OCI-LY7 (cell line): ENCODE results near the gene MTFR2. TPM values are rescaled to one million over a fixed set of nuclear protein-coding genes. Genes with fewer than 3 reads are reported as not detected.

Experiments
- BruUV-seq: library from RNA; stranded (reverse); fragments of 400-500 nt; replicated peaks from 2 replicates; lab custom pipeline; 2021; lab: Mats Ljungman, UMichigan
- CTCF ChIA-PET: fragments of 300-600 bp; sonication (Branson Sonifier 250); formaldehyde crosslinking; loops from one replicate; lab custom pipeline; 2022; ENCODE audit warnings: antibody characterized with exemption; ENCODE audit not compliant: unreplicated experiment; lab: Charles Lee
- POLR2A ChIA-PET: fragments of 300-600 bp; sonication (Branson Sonifier 250); formaldehyde crosslinking; loops from one replicate; lab custom pipeline; 2022; ENCODE audit warnings: antibody characterized with exemption; lab: Charles Lee
- DNase-seq: peaks from one replicate; pipeline ENCODE4 v3.0.0-alpha.2; 2015; ENCODE audit warnings: low spot score
- H2AFZ ChIP-seq: fragments of 200-600 bp; sonication (generic), shearing (Covaris generic); 2 replicates; pipeline ENCODE4 v1.6.1; 2014; ENCODE audit warnings: mild to moderate bottlenecking, antibody characterized with exemption, low read length, moderate library complexity
- H3K27ac ChIP-seq: fragments of 200-600 bp; sonication (generic); 2 replicates; pipeline ENCODE4 v1.5.1; 2014; ENCODE audit warnings: mixed run types, low read depth, mild to moderate bottlenecking, moderate library complexity, low read length, inconsistent platforms; ENCODE audit not compliant: poor library complexity, severe bottlenecking
- H3K36me3 ChIP-seq: fragments of 200-600 bp; sonication (generic); 2 replicates; pipeline ENCODE4 v1.6.1; 2014; ENCODE audit warnings: mild to moderate bottlenecking, antibody characterized with exemption, low read length, moderate library complexity, mixed read lengths; ENCODE audit not compliant: insufficient read depth
- H3K4me1 ChIP-seq: fragments of 200-600 bp; sonication (generic); 2 replicates; pipeline ENCODE4 v1.5.1; 2014; ENCODE audit warnings: mild to moderate bottlenecking, low read length; ENCODE audit not compliant: insufficient read depth, poor library complexity, severe bottlenecking
- H3K4me2 ChIP-seq: fragments of 200-600 bp; sonication (generic); 2 replicates; pipeline ENCODE4 v1.6.1; 2014; ENCODE audit warnings: mild to moderate bottlenecking, low read length
- H3K4me3 ChIP-seq: fragments of 200-600 bp; sonication (generic); 2 replicates; pipeline ENCODE4 v1.5.1; 2014; ENCODE audit warnings: mild to moderate bottlenecking, low read depth, low read length; ENCODE audit not compliant: poor library complexity, severe bottlenecking
- H3K79me2 ChIP-seq: fragments of 200-600 bp; sonication (generic); 2 replicates; pipeline ENCODE4 v1.6.1; 2016; ENCODE audit warnings: low read depth, mild to moderate bottlenecking, low read length, moderate library complexity, mixed read lengths; ENCODE audit not compliant: insufficient read depth
- H3K9me2 ChIP-seq: fragments of 200-600 bp; sonication (generic); 2 replicates; pipeline ENCODE4 v1.6.1; 2016; ENCODE audit warnings: mild to moderate bottlenecking, low read length, mixed read lengths; ENCODE audit not compliant: insufficient read depth
- H3K9me3 ChIP-seq: fragments of 200-600 bp; sonication (generic); 2 replicates; pipeline ENCODE4 v1.6.1; 2014; ENCODE audit warnings: mild to moderate bottlenecking, mixed run types, low read length, mixed read lengths
- H4K20me1 ChIP-seq: fragments of 200-600 bp; sonication (generic); 2 replicates; pipeline ENCODE4 v1.6.1; 2014; ENCODE audit warnings: mild to moderate bottlenecking, antibody characterized with exemption, low read length, moderate library complexity, mixed read lengths; ENCODE audit not compliant: insufficient read depth
- EZH2phosphoT487 ChIP-seq: fragments of 200-600 bp; sonication (generic); IDR thresholded peaks from 2 replicates; pipeline ENCODE4 v1.6.1; 2018; ENCODE audit warnings: low read depth, borderline replicate concordance, mild to moderate bottlenecking, mixed run types, antibody characterized with exemption, low read length, moderate library complexity, mixed read lengths
- intact Hi-C: fragments of 100-400 bp; cut with micrococcal nuclease; formaldehyde crosslinking; loops from one replicate; pipeline ENCODE4 v1.10.0; 2022; ENCODE audit not compliant: unreplicated experiment
- total RNA-seq, 2 experiments: library from RNA; depleted of rRNA in 1 of 2; stranded (reverse); fragments of >200 nt in 1 of 2; shearing (Covaris generic) in 1 of 2; gene quantifications; 2 replicates each; pipeline ENCODE4 v1.2.3, GENCODE V29; 2014 to 2022
- TF ChIP-seq, protein P1 (sequence below): fragments of 200-600 bp; sonication (generic); conservative IDR thresholded peaks from 2 replicates; pipeline ENCODE4 v1.5.1; 2014; ENCODE audit warnings: mild to moderate bottlenecking, antibody characterized with exemption, low read length, moderate library complexity, mixed read lengths

The MTFR2 gene
- total RNA-seq, 2 experiments from 2014 or later: 9.3 to 32.9 TPM

DNA sequence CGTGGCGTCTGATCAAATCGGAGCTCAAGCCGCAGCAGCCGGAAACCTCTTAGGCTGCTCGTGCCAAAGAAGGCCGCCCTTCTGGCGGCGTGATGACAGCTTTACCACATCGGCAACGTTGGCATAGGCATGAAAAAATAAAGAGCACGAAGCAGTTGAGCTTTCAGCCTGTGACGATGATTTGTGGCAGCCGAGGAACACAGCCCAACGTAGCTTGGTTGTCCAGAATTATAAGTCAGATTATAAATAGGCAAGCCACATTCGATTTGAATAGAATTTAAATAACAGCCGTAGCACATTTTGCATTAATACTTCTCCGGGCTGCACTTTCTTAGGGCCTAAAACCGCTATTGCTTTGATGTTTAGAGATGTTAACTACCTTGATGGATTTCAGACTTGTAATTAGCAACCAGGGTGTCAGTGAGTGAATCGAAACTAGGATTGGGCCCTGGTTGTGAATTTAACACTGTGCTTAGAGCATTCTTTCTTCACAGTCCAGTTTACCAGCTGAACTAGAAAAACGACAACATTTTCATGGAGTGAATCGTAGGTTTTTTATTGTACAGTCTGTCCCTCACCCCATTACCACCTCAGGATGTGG is 40.4 kb upstream of the MTFR2 start:
- DNase-seq: peak; percentile 86
- peaks cover 43% of the 10 kb centered on the region for H3K79me2 ChIP-seq
- POLR2A ChIA-PET: interaction anchor here (0.6 to 5.1 kb wide), 17 partner anchors 9 to 825 kb away, joined by 3 to 99 read pairs (median 5); partner anchors contain the start of genes AHI1, MAP3K5 and MTFR2
- peak overlapping the region; percentile 97 for H3K27ac ChIP-seq
- H3K4me2 ChIP-seq: peak overlapping the region; percentile 95
- H4K20me1 ChIP-seq: peaks cover 24% of the 10 kb centered on the region
- CTCF ChIA-PET: interaction anchor here (1.1 kb wide), 1 partner anchor 64 kb away, joined by 3 read pairs; no protein-coding TSS in a partner anchor
- TF ChIP-seq, protein P1, sequence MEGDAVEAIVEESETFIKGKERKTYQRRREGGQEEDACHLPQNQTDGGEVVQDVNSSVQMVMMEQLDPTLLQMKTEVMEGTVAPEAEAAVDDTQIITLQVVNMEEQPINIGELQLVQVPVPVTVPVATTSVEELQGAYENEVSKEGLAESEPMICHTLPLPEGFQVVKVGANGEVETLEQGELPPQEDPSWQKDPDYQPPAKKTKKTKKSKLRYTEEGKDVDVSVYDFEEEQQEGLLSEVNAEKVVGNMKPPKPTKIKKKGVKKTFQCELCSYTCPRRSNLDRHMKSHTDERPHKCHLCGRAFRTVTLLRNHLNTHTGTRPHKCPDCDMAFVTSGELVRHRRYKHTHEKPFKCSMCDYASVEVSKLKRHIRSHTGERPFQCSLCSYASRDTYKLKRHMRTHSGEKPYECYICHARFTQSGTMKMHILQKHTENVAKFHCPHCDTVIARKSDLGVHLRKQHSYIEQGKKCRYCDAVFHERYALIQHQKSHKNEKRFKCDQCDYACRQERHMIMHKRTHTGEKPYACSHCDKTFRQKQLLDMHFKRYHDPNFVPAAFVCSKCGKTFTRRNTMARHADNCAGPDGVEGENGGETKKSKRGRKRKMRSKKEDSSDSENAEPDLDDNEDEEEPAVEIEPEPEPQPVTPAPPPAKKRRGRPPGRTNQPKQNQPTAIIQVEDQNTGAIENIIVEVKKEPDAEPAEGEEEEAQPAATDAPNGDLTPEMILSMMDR: no peak
- TF ChIP-seq EZH2phosphoT487: no peak
- no peaks in the 10 kb centered on the region for H3K9me3 ChIP-seq
- peak overlapping the region; percentile 77; the same call in 1 of the 2 replicates for H2AFZ ChIP-seq
- peak overlapping the region; percentile 88 for H3K4me3 ChIP-seq
- intact Hi-C loops: no loop called here
- peaks cover 34% of the 10 kb centered on the region for H3K4me1 ChIP-seq
- H3K36me3 ChIP-seq: peaks cover 34% of the 10 kb centered on the region
- no TSS peak for BruUV-seq
- H3K9me2 ChIP-seq: no peaks in the 10 kb centered on the region

DNA sequence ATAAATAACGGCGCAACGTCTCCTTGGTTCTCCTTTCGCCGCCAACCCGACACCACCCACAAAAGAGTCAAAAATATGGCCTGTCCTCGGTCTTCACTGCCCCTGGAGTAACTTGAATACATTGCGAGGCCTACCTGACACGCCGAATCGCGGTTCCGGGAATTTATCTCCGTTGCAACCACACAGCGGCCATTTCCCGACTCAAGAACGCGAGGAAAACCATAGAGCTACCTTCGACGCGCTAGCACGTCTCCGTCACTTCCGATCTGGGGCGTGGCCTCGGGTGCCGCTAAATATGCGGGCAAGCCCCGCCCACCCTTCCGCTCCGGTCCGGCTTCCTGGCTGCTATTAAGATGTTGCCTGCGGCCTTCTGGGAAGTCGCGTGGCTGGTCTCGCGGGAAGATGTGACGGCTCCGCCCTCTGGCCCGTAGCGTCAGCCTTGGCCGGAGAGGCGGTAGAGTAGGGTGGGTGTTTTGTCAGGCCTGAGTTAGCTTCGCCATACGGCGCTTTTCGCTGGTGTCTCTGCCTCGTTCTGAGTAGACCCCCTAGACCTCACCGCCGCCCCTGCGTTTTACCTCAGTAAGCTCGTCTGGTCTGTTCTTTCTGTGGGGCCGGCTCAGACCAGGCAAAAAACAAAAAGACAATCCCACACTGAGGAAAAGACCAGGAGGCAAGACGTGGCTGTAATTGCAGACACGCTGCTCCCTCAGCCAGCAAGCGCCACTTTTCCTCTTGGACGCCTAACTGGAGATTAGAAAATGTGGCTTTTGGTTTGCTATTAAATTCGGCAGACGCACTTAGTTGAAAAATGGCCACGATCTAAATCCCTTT is 39.7 kb upstream of the MTFR2 start, which contains the start of gene BCLAF1:
TSS of gene BCLAF1 (minus strand) at position 268 of the 831 bp plus-strand sequence. CDS start 9,980 bp downstream, outside the sequence.
- Histone ChIP-seq H2AFZ (peak within 1 kb of the TSS; percentile 77; the same call in 1 of the 2 replicates), H3K9me3 (no peaks in the 10 kb centered on the region), H3K4me1 (peaks cover 42% of the 10 kb centered on the region), H3K36me3 (peaks cover 41% of the 10 kb centered on the region), H4K20me1 (peaks cover 31% of the 10 kb centered on the region), H3K27ac (peak within 1 kb of the TSS; percentile 97), H3K4me2 (peak within 1 kb of the TSS; percentile 95), H3K79me2 (peaks cover 50% of the 10 kb centered on the region), H3K4me3 (peak within 1 kb of the TSS; percentile 88), H3K9me2 (no peaks in the 10 kb centered on the region)
- DNase-seq: peak; percentile 99
- intact Hi-C loops: loop anchor here (1.0 to 10.0 kb wide), 3 partner anchors 39 to 791 kb away; partner anchors contain the start of genes MAP3K5 and MTFR2
- POLR2A ChIA-PET: interaction anchor here (0.5 to 5.1 kb wide), 20 partner anchors 8 to 939 kb away, joined by 3 to 99 read pairs (median 4); partner anchors contain the start of genes AHI1, MAP3K5 and MTFR2
- CTCF ChIA-PET: interaction anchor here (0.6 to 1.1 kb wide), 2 partner anchors 36 to 64 kb away, joined by 3 read pairs; no protein-coding TSS in a partner anchor
- BruUV-seq: TSS peak; percentile 98
- TF ChIP-seq, protein P1: peak; percentile 34; the same call in 1 of the 2 replicates
- no peak for TF ChIP-seq EZH2phosphoT487
